ENCODE data around the gene SLC26A8. TPM values are rescaled to one million over a fixed set of nuclear protein-coding genes. Genes with fewer than 3 reads are reported as not detected.

Gene SLC26A8
- total RNA-seq, 3 donors from 2014 or later: 0.29 to 0.48 TPM; not detected in 1

DNA sequence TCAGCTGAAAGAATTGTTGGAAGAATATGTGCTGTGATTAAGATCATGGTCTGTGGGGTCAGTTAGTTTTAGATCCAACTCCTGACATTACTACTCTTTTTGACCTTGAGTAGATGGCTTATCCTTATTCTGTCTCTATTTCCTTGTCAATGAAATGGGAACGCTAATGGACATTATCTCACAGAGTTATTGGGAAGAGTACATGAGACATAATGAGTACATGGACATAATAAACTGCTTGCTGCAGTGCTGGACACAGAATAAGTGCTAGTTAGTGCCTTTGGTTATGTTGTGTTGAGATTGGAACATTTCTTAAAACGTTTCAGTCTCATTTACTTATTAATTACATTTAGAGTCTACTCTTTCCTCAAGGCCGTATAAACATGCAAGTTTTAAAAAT is 45.8 kb upstream of the SLC26A8 start:
- Histone ChIP-seq H3K9me3 (no peaks in the 10 kb centered on the region), H3K4me3 (no peak overlapping the region), H3K27me3 (no peaks in the 10 kb centered on the region), H3K27ac (no peak overlapping the region), H3K4me1 (no peaks in the 10 kb centered on the region), H3K36me3 (no peaks in the 10 kb centered on the region)
- TF ChIP-seq POLR2AphosphoS5 (IDR thresholded peaks at IDR 0.05) (no peak), POLR2A (IDR thresholded peaks at IDR 0.05) (no peak)
- TF ChIP-seq, protein P1, sequence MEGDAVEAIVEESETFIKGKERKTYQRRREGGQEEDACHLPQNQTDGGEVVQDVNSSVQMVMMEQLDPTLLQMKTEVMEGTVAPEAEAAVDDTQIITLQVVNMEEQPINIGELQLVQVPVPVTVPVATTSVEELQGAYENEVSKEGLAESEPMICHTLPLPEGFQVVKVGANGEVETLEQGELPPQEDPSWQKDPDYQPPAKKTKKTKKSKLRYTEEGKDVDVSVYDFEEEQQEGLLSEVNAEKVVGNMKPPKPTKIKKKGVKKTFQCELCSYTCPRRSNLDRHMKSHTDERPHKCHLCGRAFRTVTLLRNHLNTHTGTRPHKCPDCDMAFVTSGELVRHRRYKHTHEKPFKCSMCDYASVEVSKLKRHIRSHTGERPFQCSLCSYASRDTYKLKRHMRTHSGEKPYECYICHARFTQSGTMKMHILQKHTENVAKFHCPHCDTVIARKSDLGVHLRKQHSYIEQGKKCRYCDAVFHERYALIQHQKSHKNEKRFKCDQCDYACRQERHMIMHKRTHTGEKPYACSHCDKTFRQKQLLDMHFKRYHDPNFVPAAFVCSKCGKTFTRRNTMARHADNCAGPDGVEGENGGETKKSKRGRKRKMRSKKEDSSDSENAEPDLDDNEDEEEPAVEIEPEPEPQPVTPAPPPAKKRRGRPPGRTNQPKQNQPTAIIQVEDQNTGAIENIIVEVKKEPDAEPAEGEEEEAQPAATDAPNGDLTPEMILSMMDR (IDR thresholded peaks at IDR 0.05): no peak
- intact Hi-C loops (cut with DNase I; ENCODE audit: low total_unique reads): no loop called here
- DNase-seq (ENCODE audit: low spot score in 2 of 2): no peak

DNA sequence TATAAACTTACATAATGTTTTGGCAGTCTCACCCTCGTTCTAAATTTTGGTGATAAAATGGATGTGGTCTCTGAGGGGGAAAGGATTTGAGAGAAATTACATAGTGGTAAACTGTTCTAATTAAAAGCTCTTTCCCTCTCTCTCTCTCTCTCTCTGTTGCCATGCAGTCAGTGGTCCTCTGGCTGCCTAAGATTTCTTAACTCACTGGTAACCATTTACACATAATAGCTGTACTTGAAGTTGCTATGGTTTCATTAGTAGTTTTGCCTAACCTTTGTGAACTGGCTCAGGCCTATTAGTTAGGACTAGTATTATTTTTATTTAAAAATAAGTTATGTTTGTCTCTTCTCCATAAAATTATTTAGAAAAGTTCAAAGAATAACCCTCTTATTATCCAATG is 45.1 kb upstream of the SLC26A8 start:
- H3K4me3 ChIP-seq: no peak overlapping the region
- no peaks in the 10 kb centered on the region for H3K9me3 ChIP-seq
- no peaks in the 10 kb centered on the region for H3K27me3 ChIP-seq
- TF ChIP-seq, protein P1 (IDR thresholded peaks at IDR 0.05): no peak
- TF ChIP-seq POLR2A (IDR thresholded peaks at IDR 0.05) (no peak), POLR2AphosphoS5 (IDR thresholded peaks at IDR 0.05) (no peak)
- H3K36me3 ChIP-seq: no peaks in the 10 kb centered on the region
- no peak overlapping the region for H3K27ac ChIP-seq
- DNase-seq (ENCODE audit: low spot score in 2 of 2): no peak
- no peaks in the 10 kb centered on the region for H3K4me1 ChIP-seq
- intact Hi-C loops (cut with DNase I; ENCODE audit: low total_unique reads): no loop called here

DNA sequence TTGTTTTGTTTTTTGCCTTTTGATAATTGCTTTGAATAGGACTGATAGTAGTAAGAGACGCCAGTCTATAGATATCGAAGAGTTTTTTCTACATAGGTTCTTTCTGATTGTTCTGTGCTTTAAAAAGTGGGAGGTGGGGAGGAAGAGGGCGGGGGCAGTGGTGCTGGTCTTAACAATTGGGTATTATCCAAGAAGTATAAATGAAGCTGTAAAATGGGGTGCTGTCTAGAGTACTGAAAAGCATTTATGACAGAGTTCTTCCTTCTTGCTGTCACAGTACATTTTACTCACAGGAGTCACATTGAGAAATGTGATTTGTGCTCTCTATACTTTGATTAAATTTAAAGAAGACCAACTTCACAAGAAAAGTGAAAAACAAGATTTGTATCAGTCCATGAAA is 44.1 kb upstream of the SLC26A8 start:
- Histone ChIP-seq H3K9me3 (no peaks in the 10 kb centered on the region), H3K27me3 (no peaks in the 10 kb centered on the region), H3K4me3 (no peak overlapping the region), H3K4me1 (no peaks in the 10 kb centered on the region), H3K36me3 (no peaks in the 10 kb centered on the region), H3K27ac (no peak overlapping the region)
- DNase-seq (ENCODE audit: low spot score in 2 of 2): no peak
- TF ChIP-seq POLR2AphosphoS5 (IDR thresholded peaks at IDR 0.05) (no peak), POLR2A (IDR thresholded peaks at IDR 0.05) (no peak)
- TF ChIP-seq, protein P1 (IDR thresholded peaks at IDR 0.05): no peak
- intact Hi-C loops (cut with DNase I; ENCODE audit: low total_unique reads): no loop called here

DNA sequence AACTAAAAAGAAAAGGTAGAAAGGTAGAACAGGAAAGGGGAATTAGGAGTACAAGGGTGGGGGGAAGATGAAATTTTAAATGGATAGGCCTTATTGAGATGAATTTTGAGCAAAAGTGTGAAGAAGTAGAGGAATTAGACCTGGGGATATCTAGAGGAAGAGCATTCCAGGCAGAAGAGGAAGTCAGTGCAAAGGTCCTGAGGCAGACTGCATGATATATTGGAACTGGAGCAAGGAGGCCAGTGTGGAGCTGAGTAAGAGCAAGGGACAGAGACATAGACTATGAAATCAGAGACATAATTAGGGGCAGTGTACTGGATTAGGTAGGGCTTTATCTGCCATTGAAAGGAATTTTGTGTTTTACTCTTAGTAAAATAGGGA is 43.6 kb upstream of the SLC26A8 start:
- Histone ChIP-seq H3K36me3 (no peaks in the 10 kb centered on the region), H3K9me3 (no peaks in the 10 kb centered on the region), H3K4me3 (no peak overlapping the region), H3K27me3 (no peaks in the 10 kb centered on the region), H3K4me1 (no peaks in the 10 kb centered on the region), H3K27ac (no peak overlapping the region)
- TF ChIP-seq POLR2AphosphoS5 (IDR thresholded peaks at IDR 0.05): no peak
- TF ChIP-seq, protein P1 (IDR thresholded peaks at IDR 0.05): no peak
- no peak for TF ChIP-seq POLR2A (IDR thresholded peaks at IDR 0.05)
- no peak for DNase-seq (ENCODE audit: low spot score in 2 of 2)
- intact Hi-C loops (cut with DNase I; ENCODE audit: low total_unique reads): no loop called here

DNA sequence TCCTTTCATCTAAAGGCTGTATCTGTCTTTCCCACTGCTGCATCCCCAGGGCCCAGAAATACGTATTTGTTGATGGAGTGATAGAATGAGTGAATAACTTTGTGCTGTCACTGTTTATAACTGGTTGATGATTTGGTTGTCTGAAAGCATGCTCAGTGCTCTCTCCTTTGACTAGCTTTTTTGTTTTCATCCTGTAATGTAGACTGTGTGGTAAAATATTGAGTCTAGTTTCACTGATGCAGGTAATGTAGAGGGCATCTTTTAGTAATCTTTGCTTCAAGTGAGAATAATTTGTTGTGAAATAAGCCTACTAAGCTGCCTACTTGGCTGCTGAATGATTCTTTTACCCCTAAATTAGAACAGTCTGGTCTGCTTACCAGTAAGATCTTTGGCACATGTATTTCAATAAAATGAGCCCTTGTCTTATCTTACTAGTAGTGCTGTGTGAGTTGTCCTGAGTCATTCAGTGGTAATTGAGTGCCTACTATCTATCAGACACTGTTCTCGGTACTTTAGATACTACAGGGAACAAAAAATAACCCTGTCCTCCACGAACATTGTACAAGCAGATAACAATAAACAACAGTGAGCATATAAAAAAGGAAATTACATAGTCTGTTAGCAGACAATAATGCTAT is 43.1 kb upstream of the SLC26A8 start:
- Histone ChIP-seq H3K27me3 (no peaks in the 10 kb centered on the region), H3K27ac (no peak overlapping the region), H3K36me3 (no peaks in the 10 kb centered on the region), H3K4me3 (no peak overlapping the region), H3K4me1 (no peaks in the 10 kb centered on the region), H3K9me3 (no peaks in the 10 kb centered on the region)
- TF ChIP-seq POLR2AphosphoS5 (IDR thresholded peaks at IDR 0.05) (no peak), POLR2A (IDR thresholded peaks at IDR 0.05) (no peak)
- TF ChIP-seq, protein P1 (IDR thresholded peaks at IDR 0.05): no peak
- intact Hi-C loops (cut with DNase I; ENCODE audit: low total_unique reads): no loop called here
- no peak for DNase-seq (ENCODE audit: low spot score in 2 of 2)

Measured in breast epithelium (tissue), 4 donors.